ENCODE results near the gene MYOZ1.
"Not testable (repeated sequence)": the region's sequence is repeated elsewhere in the genome, so short reads cannot be mapped to it uniquely, and the experiment has no call there.

- not testable (repeated sequence) for TF ChIP-seq MYC, CTCF (IDR thresholded peaks at IDR 0.05; ENCODE audit: low read depth, low read length)
Observed at GRCh38 chr10:73687641-73688040, 46.4 kb upstream of the MYOZ1 start.

All from NB4 (cell line).